NCI-H128 (cell line): ENCODE data around the gene AKAP6.

Experiments
- DNase-seq: peaks from one replicate; lab custom pipeline; 2025; ENCODE audit not compliant: unreplicated experiment; lab: John Stamatoyannopoulos, UW

AKAP6 gene

DNA sequence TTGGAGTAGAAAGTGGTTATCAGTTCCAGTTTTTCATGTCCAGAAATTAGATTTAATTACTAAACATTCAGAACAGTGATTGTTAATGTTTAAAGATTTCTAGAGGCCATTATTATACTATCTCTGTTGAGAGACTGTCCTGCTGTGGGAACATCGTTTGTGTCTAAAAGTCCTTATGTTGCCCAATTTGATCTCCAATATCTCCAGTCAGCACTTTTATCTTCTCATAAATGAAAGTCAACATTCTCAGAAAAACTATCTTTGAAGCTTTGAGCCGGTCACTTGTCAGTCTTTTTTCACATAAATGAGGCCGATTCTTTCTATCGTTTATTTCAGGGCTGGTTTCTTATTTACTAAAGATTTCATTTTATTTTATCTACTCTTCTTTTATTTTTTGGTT, 518.8 kb downstream of the AKAP6 start:
- no peak for DNase-seq

DNA sequence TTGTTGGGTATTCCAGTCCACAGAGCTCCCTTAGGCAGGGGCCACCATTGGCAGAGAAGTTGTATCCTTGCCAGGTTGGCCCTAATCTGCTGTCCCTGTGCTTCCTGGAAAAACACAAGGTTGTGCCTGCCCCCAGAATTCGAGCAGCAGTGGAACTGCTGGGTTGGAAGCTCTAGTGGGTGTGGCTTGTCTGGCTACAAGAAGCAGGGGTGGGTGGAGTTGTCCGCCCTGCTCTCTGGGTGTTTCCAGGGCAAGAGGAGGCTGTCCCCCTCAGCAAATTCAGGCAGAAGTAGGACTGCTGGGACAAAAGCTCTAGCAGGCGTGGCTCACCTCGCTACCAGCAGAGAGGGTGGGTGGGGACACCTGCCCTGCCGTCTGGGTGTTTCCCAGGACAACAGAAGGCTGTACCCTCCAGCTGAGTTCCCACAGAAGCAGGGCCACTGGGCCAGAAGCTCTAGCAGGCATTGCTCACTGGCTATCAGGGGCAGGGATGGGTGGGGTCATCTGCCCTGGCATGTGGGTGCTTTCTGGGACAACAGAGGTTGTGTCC, 536.8 kb downstream of the AKAP6 start:
- no peak for DNase-seq

DNA sequence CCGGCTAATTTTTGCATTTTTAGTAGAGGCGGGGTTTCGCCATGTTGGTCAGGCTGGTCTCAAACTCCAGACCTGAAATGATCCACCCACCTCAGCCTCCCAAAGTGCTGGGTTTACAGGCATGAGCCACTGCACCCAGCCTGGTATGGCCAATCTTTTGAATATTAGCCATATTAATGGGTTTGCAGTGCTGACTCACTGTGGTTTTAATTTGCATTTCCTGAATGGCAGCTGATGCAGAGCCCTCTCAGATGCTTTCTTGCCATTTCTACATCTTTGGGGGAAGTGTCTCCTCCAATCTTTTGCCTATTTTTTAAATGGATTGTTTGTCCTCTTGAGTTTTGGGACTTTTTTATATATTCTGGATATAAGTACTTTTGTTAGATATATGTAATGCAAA, 554.1 kb downstream of the AKAP6 start:
- DNase-seq, result no peak
